Hepatic stellate cell (primary cell): ENCODE measurements around the gene HOXC11.

Source experiments
- DNase-seq: peaks from one replicate; pipeline ENCODE4 v3.0.0; 2011; ENCODE audit warnings: low spot score

Gene HOXC11

DNA sequence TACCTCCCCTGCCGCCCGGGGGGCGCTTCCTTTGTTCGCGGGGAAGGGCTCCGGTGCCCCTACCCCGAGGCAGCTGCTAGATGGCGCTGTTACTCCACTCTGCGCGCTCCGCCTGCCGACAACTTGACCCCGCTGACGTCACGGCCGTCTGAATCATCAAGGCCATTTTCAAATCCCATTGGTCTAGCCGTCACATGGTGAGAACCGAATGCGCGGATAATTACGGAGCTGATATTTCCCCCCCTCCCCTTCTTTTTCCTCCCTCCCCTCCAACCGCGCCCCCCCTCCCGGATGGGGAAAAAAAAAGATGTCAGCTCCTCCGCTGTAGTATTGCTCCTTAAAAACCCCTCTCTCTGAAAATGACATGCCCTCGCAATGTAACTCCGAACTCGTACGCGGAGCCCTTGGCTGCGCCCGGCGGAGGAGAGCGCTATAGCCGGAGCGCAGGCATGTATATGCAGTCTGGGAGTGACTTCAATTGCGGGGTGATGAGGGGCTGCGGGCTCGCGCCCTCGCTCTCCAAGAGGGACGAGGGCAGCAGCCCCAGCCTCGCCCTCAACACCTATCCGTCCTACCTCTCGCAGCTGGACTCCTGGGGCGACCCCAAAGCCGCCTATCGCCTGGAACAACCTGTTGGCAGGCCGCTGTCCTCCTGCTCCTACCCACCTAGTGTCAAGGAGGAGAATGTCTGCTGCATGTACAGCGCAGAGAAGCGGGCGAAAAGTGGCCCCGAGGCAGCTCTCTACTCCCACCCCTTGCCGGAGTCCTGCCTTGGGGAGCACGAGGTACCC is 12.2 kb downstream of the HOXC11 start, which contains the start of gene HOXC10:
TSS of gene HOXC10 (plus strand) at position 246 of the 791 bp plus-strand sequence. CDS start at position 360, 114 bp downstream.
- DNase-seq = peak; percentile 68

DNA sequence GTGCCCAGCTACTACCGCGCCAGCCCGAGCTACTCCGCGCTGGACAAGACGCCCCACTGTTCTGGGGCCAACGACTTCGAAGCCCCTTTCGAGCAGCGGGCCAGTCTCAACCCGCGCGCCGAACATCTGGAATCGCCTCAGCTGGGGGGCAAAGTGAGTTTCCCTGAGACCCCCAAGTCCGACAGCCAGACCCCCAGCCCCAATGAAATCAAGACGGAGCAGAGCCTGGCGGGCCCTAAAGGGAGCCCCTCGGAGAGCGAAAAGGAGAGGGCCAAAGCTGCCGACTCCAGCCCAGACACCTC is 12.7 kb downstream of the HOXC11 start:
- DNase-seq = no peak

DNA sequence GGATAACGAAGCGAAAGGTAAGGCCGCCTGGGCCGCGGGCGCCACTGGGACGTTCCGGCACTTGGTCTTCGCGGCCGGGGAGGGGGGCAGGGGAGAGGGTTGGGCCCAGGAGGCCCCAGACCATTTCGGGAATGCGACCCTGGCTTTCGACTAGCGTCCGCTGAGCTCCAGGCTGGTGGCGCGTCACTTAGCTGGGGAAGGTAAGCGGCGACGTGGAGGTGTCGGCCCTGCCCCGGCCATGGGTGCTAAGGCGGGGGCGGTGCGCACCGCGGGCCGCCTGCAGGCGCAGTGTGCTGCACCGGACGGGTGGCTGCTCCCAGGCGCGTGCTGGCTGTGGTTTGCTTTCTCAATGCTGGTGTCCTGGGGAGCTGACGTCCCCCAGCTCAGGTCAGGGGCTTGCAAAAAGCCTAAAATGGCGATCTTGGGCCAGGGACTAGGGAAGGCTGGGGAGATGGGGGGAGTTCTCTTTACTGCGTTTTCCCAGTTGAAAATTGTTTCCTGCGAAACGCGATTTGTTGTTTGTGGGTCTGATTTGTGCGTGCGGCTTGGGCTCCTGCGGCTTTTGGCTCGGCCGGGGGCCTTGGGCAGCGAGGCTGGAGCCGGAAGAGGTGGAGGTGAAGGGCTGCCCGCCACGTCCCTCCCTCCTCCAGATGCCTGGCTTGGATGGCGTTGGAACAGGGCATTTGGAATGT is 13.2 kb downstream of the HOXC11 start:
- no peak for DNase-seq

DNA sequence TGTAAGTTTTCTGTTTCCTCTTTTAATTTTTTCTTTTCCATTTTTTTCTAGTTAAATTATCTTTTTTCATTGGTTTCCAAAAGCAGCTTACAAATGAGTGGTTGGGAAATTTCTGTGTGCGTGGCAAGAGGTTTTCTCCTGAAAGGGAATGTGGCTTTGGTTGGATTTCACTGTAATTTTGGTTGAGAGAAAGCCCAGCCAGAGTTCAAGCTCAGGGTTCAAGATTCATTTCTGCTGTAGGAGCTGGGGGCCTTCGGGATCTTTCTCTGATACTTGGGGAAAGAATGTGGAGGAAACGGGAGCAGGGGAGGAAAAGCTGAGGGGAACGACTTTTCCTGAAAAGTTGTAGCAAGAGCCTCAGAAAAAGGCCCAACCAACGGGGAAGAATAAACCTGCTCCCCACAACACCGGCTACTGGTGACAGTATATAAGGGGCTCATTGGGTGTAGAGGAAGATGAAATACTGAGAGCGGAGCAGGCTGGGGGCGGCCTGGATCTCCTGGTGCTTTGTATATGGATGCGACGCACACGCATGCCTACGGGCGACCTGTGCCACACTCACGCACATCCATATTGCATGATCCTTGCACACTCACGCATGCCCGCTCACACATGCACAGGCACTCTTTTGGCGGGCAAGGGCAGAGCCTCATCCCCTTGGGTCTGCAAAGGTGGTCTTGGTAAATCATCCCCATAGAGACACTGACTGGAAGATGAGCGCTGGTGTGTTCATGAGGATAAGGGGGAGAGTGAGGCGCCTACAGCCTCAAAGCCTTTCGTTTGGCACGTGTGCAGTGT is 14.0 kb downstream of the HOXC11 start:
- no peak for DNase-seq

DNA sequence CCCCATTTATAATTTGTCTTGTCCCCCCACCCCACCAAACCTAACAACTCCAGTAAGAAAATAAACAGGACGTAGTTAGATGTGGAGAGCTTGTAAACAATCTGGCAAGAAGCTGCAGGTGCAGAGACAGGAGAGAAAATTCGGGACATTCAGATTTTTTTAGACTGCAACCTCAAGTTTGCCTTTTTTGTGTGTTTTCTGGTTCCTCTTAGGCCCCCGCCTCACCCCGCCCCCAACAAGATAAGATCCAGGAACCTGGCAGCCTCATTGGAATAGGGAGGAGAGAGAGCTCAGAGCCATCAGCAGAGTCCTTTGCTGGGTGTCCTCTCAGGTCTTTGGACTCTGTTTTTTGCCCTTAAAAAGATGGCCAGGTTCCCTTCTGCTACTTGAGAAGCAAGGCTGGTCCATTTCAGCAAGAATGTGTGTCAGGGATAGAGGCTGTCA is 14.9 kb downstream of the HOXC11 start:
- no peak for DNase-seq

DNA sequence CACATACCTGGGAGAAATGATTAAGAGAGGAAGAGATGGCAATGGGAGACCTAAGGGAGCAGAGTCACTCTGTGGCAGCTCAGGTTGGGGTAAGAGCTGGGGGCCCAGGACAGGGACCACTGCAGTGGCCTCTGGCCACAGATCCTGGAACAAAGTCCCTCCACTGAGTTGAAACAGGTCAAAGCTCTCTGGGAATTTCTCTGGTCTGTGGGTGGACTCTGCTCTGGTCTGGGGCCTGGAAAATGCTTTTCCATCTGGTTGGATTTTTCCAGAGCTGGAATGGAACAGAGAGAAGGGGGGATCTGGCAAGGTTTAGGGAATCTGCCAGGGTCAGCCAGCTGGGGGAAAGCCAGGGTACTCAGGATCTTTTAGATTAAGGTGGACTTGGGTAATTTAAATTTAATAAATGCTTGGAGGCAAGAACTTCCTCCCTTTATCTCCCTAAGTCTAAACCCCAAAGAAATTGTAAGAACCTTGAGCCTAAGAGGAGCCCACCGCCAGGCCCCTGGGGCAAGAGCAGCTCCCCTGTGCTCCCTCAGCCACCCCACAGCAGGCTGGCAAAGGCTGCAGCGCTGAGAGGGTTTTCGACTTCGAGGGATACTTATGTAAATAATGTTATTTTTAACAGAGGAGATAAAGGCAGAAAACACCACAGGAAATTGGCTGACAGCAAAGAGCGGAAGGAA is 15.8 kb downstream of the HOXC11 start:
- DNase-seq = no peak

DNA sequence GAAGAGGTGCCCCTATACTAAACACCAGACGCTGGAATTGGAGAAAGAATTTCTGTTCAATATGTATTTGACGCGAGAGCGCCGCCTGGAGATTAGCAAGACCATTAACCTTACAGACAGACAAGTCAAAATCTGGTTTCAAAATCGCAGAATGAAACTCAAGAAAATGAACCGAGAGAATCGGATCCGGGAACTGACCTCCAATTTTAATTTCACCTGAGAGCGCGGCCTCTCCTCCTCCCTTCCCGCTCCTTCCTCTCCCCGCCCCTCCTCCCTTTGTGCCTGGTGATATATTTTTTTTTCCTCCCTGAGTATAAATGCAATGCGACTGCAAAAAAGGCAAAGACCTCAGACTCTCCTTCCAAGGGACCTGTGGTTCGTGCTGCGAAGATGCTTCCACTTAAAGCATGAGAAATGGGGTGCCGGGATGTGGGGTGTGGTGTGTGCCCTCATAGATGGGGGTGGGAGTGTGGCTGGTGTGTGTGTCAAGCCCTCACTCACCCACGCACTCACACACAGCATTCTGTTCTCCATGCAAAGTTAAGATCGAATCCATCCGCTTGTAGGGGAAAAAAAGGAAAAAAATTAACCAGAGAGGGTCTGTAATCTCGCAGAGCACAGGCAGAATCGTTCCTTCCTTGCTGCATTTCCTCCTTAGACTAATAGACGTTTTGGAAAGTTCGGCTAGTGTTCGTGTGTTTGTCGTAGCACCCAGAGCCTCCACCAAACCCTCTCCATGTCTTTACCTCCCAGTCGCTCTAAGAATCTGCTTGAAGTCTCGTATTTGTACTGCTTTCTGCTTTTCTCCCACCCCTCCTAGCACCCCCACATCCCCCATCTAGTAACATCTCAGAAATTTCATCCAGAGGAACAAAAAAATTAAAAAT is 16.5 kb downstream of the HOXC11 start:
- no peak for DNase-seq

DNA sequence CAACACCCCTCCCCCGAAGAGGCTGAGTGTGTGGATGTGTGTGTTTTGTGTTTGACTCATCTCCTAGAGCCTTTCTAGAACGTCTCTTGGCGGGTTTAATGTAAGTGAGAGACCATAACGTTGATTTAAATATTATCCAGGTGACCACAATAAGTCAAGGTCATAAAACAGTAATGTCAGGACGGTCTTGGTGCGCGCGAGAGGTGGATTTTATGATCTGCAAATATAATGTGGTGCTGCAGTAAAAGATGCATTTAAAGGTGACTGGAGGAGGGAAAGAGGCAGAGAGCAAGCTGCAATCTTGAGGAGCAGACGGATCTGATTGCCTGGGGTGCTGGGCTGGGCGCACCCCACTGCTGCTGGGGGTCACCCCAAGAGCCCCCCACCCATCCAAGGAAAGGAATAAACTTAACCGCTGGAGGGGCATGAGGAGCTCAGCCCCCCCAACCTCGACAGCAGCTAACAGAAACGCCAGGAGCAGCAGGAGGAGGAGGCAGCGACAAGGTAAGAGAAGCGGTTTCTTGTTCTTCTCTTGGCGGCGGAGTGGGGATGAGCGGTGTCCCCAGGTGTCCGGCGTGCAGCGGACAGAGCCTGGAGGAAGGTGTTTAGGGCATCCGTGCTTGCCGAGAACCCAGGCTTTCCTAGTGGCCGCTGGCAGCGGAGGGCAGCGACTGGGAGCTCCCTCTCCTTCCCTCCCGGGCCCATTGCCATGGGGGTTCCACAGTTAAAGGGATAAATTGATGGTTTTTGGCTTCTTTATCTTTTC is 17.6 kb downstream of the HOXC11 start:
- DNase-seq = no peak

DNA sequence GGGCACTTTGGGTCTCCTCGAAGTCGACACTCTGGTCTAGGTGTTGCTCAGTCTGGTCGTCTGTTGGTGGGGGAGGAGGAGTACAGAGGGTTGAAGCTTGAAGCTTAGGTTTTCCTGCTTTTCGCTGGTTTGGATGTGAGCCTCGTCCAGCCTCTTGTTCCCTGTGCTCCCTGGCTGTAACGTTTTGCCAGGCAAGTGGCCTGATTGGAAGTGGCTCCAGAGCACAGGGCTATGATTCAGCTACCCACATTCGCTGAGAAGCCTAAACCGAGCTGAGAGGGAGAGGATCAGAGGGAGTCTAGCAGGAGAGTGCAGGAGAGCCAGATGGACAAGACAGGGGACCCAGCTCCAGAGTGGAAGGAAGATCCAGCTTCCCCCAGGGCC is 18.1 kb downstream of the HOXC11 start:
- DNase-seq = no peak

DNA sequence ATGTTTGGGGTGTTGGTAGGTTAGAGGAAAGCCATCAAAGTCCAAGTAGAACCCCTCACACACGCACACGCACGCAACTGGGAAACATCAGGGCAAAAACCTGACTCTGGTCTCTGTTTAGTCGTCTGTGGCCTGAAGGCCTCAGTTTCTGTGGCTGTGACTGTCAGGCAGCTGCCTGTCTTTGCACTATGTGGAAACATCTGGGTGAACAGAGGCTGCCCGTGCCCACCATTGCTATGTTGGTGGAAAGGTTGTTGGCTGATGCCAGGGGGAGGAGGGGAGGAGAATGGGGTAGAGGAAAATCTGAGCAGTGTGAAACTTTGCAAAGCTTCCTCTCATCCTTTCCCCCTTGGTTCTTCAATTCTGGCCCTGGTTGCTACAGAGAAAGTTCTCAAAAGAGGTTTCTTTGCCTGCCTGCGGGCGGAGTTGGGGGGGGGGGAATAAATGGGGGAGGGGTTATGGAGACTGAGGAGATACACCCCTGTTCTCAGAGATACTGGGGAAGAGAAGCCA is 19.5 kb downstream of the HOXC11 start:
- DNase-seq = no peak

DNA sequence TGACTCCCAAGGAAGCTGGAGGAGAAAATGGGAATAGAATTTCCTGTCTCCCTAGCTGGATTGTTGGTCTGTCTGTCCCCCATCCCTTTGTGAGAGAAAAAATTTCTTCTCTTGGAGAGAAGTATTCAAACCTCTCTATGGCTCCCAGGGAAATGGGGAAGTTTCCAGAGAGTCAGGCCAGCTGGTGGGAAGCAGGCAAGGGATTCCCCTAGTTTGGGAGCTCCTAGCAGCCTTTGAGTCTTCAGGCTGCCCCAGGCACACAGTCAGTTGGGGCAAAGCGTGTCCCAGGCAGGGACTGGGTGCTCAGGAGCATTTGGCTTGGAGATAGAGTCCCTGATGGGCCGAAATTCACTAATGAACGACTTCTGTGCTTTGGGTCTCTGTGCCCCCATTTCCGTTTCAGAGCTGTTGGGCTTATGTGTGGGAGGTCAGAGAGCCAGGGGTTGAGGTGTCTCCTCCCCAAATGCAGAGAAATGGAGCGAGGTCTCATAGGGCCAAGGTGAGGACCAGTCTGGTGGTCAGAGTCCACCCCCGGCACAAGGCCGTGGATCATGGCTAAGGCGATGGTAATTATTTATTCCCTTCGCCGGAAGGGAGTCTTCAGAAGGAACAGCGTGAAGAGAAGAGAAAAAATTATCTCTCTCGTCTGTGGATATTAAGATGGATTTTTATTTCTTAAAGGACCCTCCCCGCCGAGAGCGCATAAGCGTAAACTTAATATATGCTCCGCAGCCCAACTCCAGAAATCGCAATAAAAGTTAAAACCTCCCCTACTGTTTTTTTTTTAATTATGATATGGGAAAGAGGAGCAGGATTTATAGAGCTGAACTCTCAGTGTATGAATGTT is 20.5 kb downstream of the HOXC11 start:
- DNase-seq = no peak

DNA sequence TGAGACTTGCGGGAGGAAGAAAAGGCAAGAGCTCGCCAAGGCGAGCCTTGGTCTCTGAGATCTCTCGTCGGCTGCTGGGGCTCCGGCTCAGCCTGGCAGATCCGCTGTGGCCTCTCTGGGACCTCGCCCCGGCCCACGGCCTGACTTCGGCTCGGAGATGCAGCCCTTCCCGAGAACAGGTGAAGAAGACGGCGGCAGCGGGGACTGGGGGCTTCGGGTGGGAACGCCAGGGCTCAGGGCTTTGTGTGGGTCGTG is 21.0 kb downstream of the HOXC11 start:
- no peak for DNase-seq

DNA sequence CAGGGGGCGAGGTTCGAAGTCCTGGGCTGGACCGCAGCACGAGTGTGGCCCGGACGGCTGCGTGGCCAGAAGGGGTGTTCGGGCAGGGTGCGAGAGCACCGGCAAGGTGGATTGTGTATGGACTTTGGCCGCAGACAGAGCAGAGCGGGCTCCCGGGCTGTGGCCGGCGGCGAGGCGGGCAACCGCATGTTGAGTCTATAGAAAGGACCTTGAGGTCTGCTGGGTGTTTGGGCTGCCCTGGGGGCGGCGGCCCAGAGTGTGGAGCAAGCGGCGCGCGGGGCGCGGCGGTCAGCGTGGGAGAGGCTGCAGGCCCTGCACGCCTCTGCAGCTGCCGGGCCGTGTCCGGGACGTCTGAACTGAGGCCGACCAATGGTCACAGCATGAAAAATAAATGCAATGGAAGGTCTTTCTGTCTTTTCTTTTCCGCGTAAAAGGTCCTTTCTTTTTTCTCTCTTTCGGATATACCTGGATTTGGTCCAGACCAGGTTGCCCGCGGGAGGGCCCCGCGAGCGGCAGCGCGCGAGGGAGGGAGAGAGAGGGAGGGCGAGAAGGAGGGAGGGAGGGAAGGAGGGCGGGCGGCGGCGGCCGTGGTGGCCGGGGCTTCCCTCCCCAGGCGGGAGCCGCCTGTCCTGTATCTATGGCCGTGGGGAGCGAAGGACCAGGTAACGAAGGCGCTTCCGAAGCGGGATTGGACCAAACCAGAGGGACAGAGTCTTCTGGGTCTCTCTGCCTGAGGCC is 21.5 kb downstream of the HOXC11 start:
- no peak for DNase-seq

DNA sequence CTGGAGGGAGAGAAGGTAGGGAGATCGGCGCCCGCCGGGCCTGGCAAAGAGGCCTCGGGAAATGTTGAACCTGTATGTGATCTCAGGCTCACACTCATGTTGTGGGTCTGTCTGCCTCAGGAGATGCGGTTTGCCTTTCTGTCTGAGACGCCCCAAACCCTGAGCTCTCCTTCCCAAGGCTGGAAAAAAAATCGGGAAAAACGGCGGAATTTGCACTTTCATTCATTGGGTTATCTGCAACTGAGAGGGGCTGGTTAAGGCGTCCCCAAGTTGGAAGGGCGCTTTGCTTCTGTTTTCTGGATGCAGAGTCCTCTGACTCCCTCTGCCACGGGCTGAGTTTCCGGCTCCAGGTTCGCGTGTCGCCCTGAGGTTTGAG is 22.1 kb downstream of the HOXC11 start:
- no peak for DNase-seq

DNA sequence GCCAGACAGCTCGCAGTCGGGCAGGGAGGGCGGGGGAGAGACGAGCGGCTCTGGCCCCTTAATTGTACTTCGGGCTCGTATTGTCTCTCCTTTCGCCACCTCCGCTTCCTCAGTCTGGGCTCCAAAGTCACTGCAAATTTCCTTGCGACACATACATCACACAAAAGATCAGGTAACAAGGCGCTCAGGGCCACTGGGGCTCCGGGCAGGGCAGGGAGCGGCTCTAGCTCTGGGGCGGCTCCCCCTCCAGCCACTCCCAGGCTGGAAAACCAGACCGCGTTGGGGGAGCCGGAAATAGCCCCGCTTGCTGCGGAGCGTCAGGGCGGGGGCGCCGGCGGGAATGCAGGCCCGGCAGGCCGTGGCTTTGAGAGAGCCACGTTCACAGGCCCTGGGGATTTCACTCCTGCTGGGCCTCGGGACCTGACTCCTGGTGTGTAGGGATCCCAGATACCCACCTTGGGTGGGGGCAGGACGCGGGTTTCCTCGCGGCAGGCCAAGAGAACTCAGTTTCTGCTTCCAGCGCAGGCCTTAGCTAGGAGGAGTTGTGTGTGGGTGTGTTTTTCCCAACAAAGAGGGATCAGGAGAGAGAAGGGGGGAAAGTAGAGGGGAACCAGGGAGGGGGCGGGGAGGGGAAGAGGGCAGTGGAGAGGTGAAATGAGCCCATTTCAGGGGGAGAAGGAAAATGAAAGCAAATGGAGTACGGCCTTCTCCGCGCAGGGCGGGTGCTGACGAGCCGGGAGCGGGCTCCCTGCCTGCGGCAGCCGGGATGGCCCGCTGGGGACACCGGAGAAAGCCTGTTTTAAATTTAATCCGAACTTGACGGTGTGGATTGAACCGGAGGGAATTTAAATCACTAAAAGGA is 22.7 kb downstream of the HOXC11 start:
- DNase-seq = peak; percentile 70

DNA sequence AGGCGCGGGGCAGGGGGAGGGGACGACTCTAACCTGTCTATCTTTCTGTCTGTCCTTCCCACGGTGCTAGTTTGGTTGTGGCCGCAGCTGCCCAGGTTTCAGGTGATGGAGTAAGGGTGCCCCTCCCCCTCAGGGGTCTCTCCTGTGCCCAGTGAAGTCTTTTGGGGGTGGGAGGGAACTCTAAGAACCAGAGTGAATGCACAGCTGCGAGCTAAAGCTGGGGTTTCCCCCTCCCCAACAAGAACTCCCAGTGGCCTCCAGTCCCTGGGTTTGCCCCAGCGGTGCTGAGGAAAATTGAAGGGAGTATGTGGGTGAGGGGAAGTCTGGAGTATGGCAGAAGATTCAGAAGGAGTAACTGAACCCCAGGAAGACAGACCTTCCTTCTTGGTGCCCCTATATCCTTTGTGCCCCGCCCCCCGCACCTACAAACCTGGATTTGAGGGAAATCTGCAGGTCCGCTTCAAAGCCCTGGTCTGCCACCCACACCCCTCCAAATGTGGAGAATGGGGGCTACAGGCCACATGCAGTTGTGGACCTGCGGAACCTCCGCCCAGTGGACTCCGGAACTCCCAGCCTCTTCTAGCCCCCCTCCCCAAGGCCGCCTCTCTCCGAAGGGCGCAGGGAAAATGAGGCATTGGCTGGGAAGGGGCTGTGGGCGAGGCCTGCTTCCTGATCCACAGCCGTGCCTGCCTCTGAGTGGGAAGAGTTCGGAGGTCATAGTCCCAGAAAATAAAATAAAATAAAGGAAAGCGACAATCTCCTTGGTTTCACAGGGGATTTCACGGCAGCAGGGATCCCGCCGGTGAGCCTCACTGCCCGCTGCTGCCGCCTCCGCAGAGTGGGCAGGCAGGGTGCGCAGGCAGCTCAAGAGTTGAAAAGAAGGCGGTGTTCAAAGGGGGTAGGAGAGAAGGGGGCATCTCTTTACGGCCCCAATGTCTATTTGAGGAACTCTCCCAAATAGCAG is 23.6 kb downstream of the HOXC11 start:
- no peak for DNase-seq
